ENCODE data around the gene GFER.

DNA sequence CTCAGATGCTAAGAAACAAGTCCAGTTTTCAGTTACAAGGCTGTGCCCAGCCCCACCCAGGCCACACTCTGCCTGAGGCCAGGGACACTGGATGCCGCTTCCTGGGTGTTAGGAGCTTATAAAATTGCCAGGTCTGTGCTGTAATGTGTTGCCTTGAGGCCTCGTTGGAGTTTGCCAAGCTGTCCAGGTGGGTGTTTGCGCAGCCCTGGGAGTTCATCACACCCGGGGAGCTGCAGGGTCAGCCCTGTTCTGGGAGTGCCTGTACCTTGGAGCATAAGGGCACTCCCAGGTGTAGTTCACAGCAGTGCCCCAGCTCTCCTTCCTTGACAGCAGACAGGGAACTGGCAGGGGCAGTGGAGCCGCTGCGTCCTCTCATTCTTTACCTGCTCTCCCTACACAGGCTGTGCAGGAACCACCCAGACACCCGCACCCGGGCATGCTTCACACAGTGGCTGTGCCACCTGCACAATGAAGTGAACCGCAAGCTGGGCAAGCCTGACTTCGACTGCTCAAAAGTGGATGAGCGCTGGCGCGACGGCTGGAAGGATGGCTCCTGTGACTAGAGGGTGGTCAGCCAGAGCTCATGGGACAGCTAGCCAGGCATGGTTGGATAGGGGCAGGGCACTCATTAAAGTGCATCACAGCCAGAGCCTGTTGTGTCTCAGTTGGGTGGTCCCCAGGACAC, 1.6 kb downstream of the GFER start:
- TF ChIP-seq CTCF (IDR thresholded peaks at IDR 0.05) = no peak
- TF ChIP-seq EP300 (IDR thresholded peaks at IDR 0.05; ENCODE audit: borderline replicate concordance in 1 of 2, low read depth in 1 of 2, low read length in 1 of 2) = no peak
- TF ChIP-seq, protein P1, sequence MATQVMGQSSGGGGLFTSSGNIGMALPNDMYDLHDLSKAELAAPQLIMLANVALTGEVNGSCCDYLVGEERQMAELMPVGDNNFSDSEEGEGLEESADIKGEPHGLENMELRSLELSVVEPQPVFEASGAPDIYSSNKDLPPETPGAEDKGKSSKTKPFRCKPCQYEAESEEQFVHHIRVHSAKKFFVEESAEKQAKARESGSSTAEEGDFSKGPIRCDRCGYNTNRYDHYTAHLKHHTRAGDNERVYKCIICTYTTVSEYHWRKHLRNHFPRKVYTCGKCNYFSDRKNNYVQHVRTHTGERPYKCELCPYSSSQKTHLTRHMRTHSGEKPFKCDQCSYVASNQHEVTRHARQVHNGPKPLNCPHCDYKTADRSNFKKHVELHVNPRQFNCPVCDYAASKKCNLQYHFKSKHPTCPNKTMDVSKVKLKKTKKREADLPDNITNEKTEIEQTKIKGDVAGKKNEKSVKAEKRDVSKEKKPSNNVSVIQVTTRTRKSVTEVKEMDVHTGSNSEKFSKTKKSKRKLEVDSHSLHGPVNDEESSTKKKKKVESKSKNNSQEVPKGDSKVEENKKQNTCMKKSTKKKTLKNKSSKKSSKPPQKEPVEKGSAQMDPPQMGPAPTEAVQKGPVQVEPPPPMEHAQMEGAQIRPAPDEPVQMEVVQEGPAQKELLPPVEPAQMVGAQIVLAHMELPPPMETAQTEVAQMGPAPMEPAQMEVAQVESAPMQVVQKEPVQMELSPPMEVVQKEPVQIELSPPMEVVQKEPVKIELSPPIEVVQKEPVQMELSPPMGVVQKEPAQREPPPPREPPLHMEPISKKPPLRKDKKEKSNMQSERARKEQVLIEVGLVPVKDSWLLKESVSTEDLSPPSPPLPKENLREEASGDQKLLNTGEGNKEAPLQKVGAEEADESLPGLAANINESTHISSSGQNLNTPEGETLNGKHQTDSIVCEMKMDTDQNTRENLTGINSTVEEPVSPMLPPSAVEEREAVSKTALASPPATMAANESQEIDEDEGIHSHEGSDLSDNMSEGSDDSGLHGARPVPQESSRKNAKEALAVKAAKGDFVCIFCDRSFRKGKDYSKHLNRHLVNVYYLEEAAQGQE (IDR thresholded peaks at IDR 0.05; ENCODE audit: low read depth, low read length) = no peak
- no peak for TF ChIP-seq FOXJ3 (CRISPR knock-in tag; IDR thresholded peaks at IDR 0.05)
- no peak for TF ChIP-seq FOXM1 (IDR thresholded peaks at IDR 0.05; ENCODE audit: low read depth)
- TF ChIP-seq RCOR1 (IDR thresholded peaks at IDR 0.05; ENCODE audit: low read length) = no peak
- TF ChIP-seq MEF2A (IDR thresholded peaks at IDR 0.05; ENCODE audit: borderline replicate concordance, low read depth) = no peak
- no peak for TF ChIP-seq FOSL2 (IDR thresholded peaks at IDR 0.05; ENCODE audit: borderline replicate concordance, low read depth)
- TF ChIP-seq TAF1 (IDR thresholded peaks at IDR 0.05; ENCODE audit: borderline replicate concordance, low read depth, low read length) = no peak
- no peak for TF ChIP-seq POLR2AphosphoS5 (IDR thresholded peaks at IDR 0.05; ENCODE audit: low read depth, low read length)
- no peak for TF ChIP-seq RXRA (IDR thresholded peaks at IDR 0.05; ENCODE audit: borderline replicate concordance, low read depth)
- no peak for TF ChIP-seq EZH2phosphoT487 (IDR thresholded peaks at IDR 0.05; ENCODE audit: borderline replicate concordance, low read depth)
